Psoas muscle (tissue), 8 donors: ENCODE data around the gene GAB4. TPM values are rescaled to one million over a fixed set of nuclear protein-coding genes. Genes with fewer than 3 reads are reported as not detected.

ENCODE experiments used
- ATAC-seq, 4 donors: fragments of 200-7000 bp; cut with Tn5 transposase; one replicate each; pipeline ENCODE4 v1.9.1; 2020; ENCODE audit warnings: moderate library complexity in 3 of 4, mild to moderate bottlenecking in 2 of 4
- DNase-seq, 2 donors: peaks; one replicate each; pipeline ENCODE4 v3.0.0-alpha.2; 2020
- H3K27ac ChIP-seq: fragments of 200-600 bp; one replicate; pipeline ENCODE4 v1.8.0; 2022
- H3K27me3 ChIP-seq, 3 donors: fragments of 200-600 bp in 1 of 3; one replicate each; pipeline versions ENCODE4 v1.6.1 to v1.8.0; 2013 to 2022; ENCODE audit warnings: low read length in 2 of 3, mild to moderate bottlenecking in 2 of 3, moderate library complexity in 1 of 3; ENCODE audit not compliant: insufficient read depth in 3 of 3
- H3K36me3 ChIP-seq, 2 donors: fragments of 200-600 bp in 1 of 2; one replicate each; pipeline versions ENCODE4 v1.6.1 to v1.8.0; 2013 to 2022; ENCODE audit warnings: low read depth in 1 of 2, mild to moderate bottlenecking in 1 of 2, moderate library complexity in 1 of 2; ENCODE audit not compliant: insufficient read depth in 1 of 2
- H3K4me1 ChIP-seq: fragments of 200-600 bp; one replicate; pipeline ENCODE4 v1.8.0; 2022
- H3K4me3 ChIP-seq: fragments of 200-600 bp; one replicate; pipeline ENCODE4 v1.8.0; 2022; ENCODE audit warnings: mild to moderate bottlenecking
- H3K9me3 ChIP-seq: fragments of 200-600 bp; one replicate; pipeline ENCODE4 v1.8.0; 2022
- CTCF ChIP-seq: fragments of 200-600 bp; IDR thresholded peaks from one replicate; pipeline ENCODE4 v1.8.0; 2022; ENCODE audit warnings: antibody characterized with exemption
- WGBS, 3 donors: extraction: QIAGEN DNeasy Blood & Tissue Kit; methylation state at CpG; one replicate each; pipeline versions ENCODE4 v1.1.6 to v1.1.7; 2013; 5-methylcytosine and 5-hydroxymethylcytosine counted together
- intact Hi-C, 2 donors: fragments of 100-400 bp; cut with DNase I; formaldehyde crosslinking; loops; one replicate each; pipeline versions ENCODE4 v1.11.0 to v1.14.2; 2022
- polyA plus RNA-seq, 3 donors: library from polyadenylated mRNA; stranded (reverse); fragments of 200-250 nt; gene quantifications; one replicate each; pipeline ENCODE4 v1.2.3, GENCODE V29; 2013
- total RNA-seq, 4 donors: library from RNA; stranded (reverse); fragmentation: NEBNext Ultra II Directional in 2 of 4; extraction: Animal tissue kit (Norgen Biotek cat#: 25700) in 2 of 4; gene quantifications; one replicate each; pipeline versions ENCODE4 v1.2.1 to v1.2.4, GENCODE V29; 2021 to 2023
- donor health status: healthy with polysubstance abuse.
- donor health status: DM: no; HTN: no; CAD: no; lungs with moderate emphysema.
- donor health status: Bipolar disorder and iron deficiency.
- donor health status: healthy.
- donor health status: DM: yes; HTN: yes; CAD: no.
- donor health status: DM: no; HTN: no; CAD: no.
- donor health status: DM: no; HTN: no; CAD: no.
- donor health status: DM: yes; HTN: yes; CAD: no.

GAB4 gene
- total and polyA plus RNA-seq, 7 donors = not detected

DNA sequence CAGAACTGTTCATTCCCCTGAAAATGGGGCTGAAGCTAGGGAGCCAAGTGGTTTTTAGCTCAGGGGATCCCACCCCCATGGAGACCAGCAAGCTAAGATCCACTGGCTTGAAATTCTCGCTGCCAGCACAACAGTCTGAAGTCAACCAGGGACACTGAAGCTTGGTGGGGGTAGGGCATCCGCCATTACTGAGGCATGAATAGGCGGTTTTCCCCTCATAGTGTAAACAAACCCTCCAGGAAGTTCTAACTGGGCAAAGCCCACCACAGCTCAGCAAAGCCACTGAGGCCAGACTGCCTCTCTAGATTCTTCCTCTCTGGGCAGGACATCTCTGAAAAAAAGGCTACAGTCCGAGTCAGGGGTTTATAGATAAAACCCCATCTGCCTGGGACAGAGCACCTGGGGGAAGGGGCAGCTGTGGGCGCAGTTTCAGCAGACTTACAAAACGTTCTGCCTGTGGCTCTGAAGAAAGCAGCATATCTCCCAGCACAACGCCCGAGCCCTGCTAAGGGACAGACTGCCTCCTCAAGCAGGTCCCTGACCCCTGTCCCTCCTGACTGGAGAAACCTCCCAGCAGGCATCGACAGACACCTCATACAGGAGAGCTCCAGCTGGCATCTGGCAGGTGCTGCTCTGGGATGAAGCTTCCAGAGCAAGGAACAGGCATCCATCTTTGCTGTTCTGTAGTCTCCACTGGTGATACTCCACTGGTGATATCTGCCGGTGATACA, 32.7 kb downstream of the GAB4 start:
- TF ChIP-seq CTCF = no peak
- Histone ChIP-seq H3K9me3 (no peaks in the 10 kb centered on the region), H3K27ac (no peak overlapping the region), H3K4me1 (no peaks in the 10 kb centered on the region), H3K27me3 (peaks cover 0 to 9% (median 3%) of the 10 kb centered on the region in 3 donors), H3K4me3 (no peak overlapping the region), H3K36me3 (no peaks in the 10 kb centered on the region)
- intact Hi-C loops = no loop called here
- ATAC-seq (no peak), DNase-seq (no peak)
- WGBS, 3 donors = 68 to 73% (median 72%) methylated on average over 10 of the region's 10 CpGs

DNA sequence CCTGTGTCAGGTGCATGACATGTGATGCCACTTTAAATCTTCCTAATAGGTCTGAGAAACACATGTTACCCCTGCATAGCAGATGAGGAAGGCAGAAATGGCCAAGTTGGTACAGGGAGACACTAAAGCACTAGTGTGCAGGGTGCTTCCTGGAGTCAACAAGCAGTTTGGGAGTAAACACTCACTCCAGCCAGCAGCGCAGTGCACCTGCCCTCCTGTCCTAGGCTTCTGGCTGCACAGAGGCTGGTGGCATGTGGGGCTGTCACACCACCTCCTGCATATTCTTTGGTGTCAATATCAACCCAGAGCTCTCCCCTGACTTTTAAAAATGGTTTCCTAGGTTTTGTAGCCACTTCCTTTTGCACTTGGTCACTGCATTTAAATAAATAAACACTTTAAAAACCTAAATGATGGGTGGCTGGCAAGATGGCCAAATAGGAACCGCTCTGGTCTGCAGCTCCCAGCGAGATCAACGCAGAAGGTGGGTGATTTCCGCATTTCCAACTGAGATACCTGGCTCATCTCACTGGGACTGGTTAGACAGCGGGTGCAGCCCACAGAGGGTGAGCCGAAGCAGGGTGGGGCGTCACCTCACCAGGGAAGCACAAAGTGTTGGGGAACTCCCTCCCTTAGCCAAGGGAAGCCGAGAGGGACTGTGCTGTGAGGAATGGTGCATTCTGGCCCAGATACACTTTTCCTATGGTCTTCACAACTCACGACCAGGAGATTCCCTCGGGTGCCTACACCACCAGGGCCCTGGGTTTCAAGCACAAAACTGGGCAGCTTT, 33.5 kb downstream of the GAB4 start:
- Histone ChIP-seq H3K4me1 (no peaks in the 10 kb centered on the region), H3K36me3 (no peaks in the 10 kb centered on the region), H3K27ac (no peak overlapping the region), H3K9me3 (no peaks in the 10 kb centered on the region), H3K4me3 (no peak overlapping the region), H3K27me3 (peaks cover 0 to 9% (median 3%) of the 10 kb centered on the region in 3 donors)
- no peak for DNase-seq
- intact Hi-C loops = no loop called here
- no peak for ATAC-seq
- whole genome bisulfite sequencing, 3 donors = 66 to 73% (median 72%) methylated on average over 11 of the region's 11 CpGs
- no peak for TF ChIP-seq CTCF

GRCh38 chr22:16973591-16974297, 34.3 kb downstream of the GAB4 start:
- Histone ChIP-seq H3K36me3 (no peaks in the 10 kb centered on the region), H3K4me1 (no peaks in the 10 kb centered on the region), H3K27ac (no peak overlapping the region), H3K27me3 (peaks cover 0 to 9% (median 3%) of the 10 kb centered on the region in 3 donors), H3K4me3 (no peak overlapping the region), H3K9me3 (no peaks in the 10 kb centered on the region)
- WGBS, 3 donors = 81 to 98% (median 89%) methylated on average over 2 of the region's 2 CpGs
- TF ChIP-seq CTCF = no peak
- ATAC-seq (no peak), DNase-seq (no peak)
- intact Hi-C loops = no loop called here

DNA sequence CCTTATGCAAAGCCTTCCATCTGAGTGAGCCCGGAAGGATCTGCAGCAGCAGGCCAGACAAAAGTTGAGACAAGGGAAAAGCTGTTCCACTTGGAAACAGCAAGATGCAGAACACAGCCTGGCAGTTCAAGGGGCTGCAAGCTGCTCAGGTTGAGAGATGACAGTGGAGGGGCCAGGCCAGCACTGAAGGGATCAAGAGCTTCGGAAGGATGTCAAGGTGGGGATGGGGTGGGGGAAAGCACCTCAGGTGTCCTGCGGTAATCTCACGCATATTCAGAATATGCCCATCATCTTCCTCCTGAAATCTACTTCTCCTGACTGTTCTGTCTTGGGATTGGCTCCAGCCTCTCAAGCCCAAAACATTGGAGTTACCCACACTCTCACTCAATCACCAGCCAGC, 35.7 kb downstream of the GAB4 start:
- Histone ChIP-seq H3K36me3 (no peaks in the 10 kb centered on the region), H3K27me3 (peaks cover 0 to 10% (median 3%) of the 10 kb centered on the region in 3 donors), H3K4me1 (no peaks in the 10 kb centered on the region), H3K9me3 (no peaks in the 10 kb centered on the region), H3K4me3 (no peak overlapping the region), H3K27ac (no peak overlapping the region)
- WGBS, 3 donors = 80 to 85% (median 84%) methylated on average over 4 of the region's 4 CpGs
- intact Hi-C loops = no loop called here
- no peak for ATAC-seq
- DNase-seq = no peak
- TF ChIP-seq CTCF = no peak
